ENCODE data around the gene ZNF366.

Gene ZNF366

GRCh38 chr5:72509401-72509800 is 2.2 kb upstream of the ZNF366 start:
- no peaks in the 10 kb centered on the region for H3K9me3 Mint-ChIP-seq
- H3K36me3 Mint-ChIP-seq (ENCODE audit: low read depth): no peaks in the 10 kb centered on the region
- no peak overlapping the region for H3K4me3 Mint-ChIP-seq
- H3K27ac Mint-ChIP-seq: no peak overlapping the region
- H3K27me3 Mint-ChIP-seq (ENCODE audit: low read depth): peaks cover 17% of the 10 kb centered on the region
- H3K4me1 Mint-ChIP-seq (ENCODE audit: low read depth): peaks cover 2% of the 10 kb centered on the region

- peaks cover 21% of the 10 kb centered on the region for H3K27me3 Mint-ChIP-seq (ENCODE audit: low read depth)
- no peak overlapping the region for H3K27ac Mint-ChIP-seq
- no peaks in the 10 kb centered on the region for H3K9me3 Mint-ChIP-seq
- peaks cover 2% of the 10 kb centered on the region for H3K4me1 Mint-ChIP-seq (ENCODE audit: low read depth)
- no peak overlapping the region for H3K4me3 Mint-ChIP-seq
- H3K36me3 Mint-ChIP-seq (ENCODE audit: low read depth): no peaks in the 10 kb centered on the region
Observed at GRCh38 chr5:72508241-72509170, 1.3 kb upstream of the ZNF366 start.

GRCh38 chr5:72507907-72508238 is 663 bp upstream of the ZNF366 start:
- Mint-ChIP-seq H3K36me3 (ENCODE audit: low read depth) (no peaks in the 10 kb centered on the region), H3K4me1 (ENCODE audit: low read depth) (peaks cover 2% of the 10 kb centered on the region), H3K9me3 (no peaks in the 10 kb centered on the region), H3K4me3 (no peak overlapping the region), H3K27ac (no peak overlapping the region), H3K27me3 (ENCODE audit: low read depth) (peaks cover 18% of the 10 kb centered on the region)

- Mint-ChIP-seq H3K27me3 (ENCODE audit: low read depth) (peaks cover 13% of the 10 kb centered on the region), H3K4me1 (ENCODE audit: low read depth) (peaks cover 2% of the 10 kb centered on the region), H3K4me3 (no peak overlapping the region), H3K36me3 (ENCODE audit: low read depth) (no peaks in the 10 kb centered on the region), H3K27ac (no peak overlapping the region), H3K9me3 (no peaks in the 10 kb centered on the region)
Observed at GRCh38 chr5:72506158-72506549, 1.1 kb downstream of the ZNF366 start.

DNA sequence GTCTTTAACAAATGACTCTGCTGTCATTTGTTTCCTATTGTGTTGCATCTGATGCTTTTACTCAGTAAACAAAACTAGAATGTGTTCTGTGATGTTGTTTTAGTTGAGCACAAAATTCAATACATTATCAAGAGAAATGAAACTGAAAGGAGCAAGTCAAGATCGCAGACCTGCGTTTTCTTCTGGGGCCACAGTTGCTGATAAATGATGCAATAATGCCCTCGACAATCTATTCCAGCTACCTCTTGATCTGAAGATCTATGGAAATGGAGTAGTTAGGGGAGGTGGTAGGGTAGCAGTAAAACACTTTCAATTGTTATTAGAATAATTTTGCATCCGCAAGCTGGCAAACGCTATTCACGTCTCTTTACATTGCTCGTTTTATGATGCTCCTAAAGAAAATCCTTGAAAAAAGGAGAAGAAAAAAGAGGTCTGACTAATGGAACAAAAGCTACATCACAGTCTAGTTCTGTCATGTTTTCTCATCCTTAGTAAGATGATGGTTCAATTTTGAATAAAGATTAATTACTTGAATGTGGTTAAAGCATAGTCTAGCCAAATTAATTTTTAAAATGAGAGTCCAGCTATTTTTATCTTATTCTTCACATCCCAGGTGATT is 1.6 kb downstream of the ZNF366 start:
- Mint-ChIP-seq H3K27me3 (ENCODE audit: low read depth) (peaks cover 13% of the 10 kb centered on the region), H3K27ac (peak overlapping the region; percentile 36), H3K4me3 (no peak overlapping the region), H3K36me3 (ENCODE audit: low read depth) (no peaks in the 10 kb centered on the region), H3K4me1 (ENCODE audit: low read depth) (peaks cover 2% of the 10 kb centered on the region), H3K9me3 (no peaks in the 10 kb centered on the region)

- H3K4me1 Mint-ChIP-seq (ENCODE audit: low read depth): peaks cover 2% of the 10 kb centered on the region
- H3K27me3 Mint-ChIP-seq (ENCODE audit: low read depth): peaks cover 13% of the 10 kb centered on the region
- no peaks in the 10 kb centered on the region for H3K9me3 Mint-ChIP-seq
Observed at GRCh38 chr5:72505016-72505415, 2.2 kb downstream of the ZNF366 start.

GRCh38 chr5:72503888-72504491 is 3.2 kb downstream of the ZNF366 start:
- no peak overlapping the region for H3K4me3 Mint-ChIP-seq
- peaks cover 2% of the 10 kb centered on the region for H3K4me1 Mint-ChIP-seq (ENCODE audit: low read depth)
- peaks cover 13% of the 10 kb centered on the region for H3K27me3 Mint-ChIP-seq (ENCODE audit: low read depth)
- no peak overlapping the region for H3K27ac Mint-ChIP-seq
- H3K36me3 Mint-ChIP-seq (ENCODE audit: low read depth): no peaks in the 10 kb centered on the region
- H3K9me3 Mint-ChIP-seq: no peaks in the 10 kb centered on the region

More at GRCh38 chr5:72505016-72505415, 2.2 kb downstream of the ZNF366 start:
- Mint-ChIP-seq H3K36me3 (ENCODE audit: low read depth) (no peaks in the 10 kb centered on the region), H3K27ac (no peak overlapping the region), H3K4me3 (no peak overlapping the region)

- Mint-ChIP-seq H3K36me3 (ENCODE audit: low read depth) (no peaks in the 10 kb centered on the region), H3K4me1 (ENCODE audit: low read depth) (peaks cover 2% of the 10 kb centered on the region), H3K27ac (no peak overlapping the region)
Observed at GRCh38 chr5:72501488-72501887, 5.7 kb downstream of the ZNF366 start.

DNA sequence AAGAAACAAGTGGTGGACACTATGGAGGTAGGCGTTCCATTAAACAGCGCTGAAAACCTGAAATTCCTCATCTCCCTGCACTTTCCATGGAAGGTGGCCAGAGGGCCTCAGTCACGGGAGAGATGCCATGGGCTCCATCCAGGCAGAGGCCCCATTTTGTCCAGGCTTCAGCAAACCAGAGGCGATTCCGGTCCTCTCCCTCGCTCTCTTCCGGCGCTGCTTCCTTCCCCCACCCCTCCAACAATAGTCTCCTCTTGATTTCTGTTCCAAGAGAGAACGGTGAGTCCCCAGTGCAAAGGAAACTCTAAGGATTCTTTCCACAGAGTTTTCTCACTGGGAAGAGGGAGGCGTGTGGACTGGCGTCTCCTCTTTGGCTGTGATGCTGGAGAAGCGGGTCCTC is 7.5 kb downstream of the ZNF366 start:
- H3K4me1 Mint-ChIP-seq (ENCODE audit: low read depth): no peaks in the 10 kb centered on the region
- H3K27ac Mint-ChIP-seq: no peak overlapping the region
- H3K36me3 Mint-ChIP-seq (ENCODE audit: low read depth): no peaks in the 10 kb centered on the region
- H3K4me3 Mint-ChIP-seq: no peak overlapping the region
- H3K9me3 Mint-ChIP-seq: no peaks in the 10 kb centered on the region
- peaks cover 10% of the 10 kb centered on the region for H3K27me3 Mint-ChIP-seq (ENCODE audit: low read depth)

More at GRCh38 chr5:72501488-72501887, 5.7 kb downstream of the ZNF366 start:
- Mint-ChIP-seq H3K9me3 (no peaks in the 10 kb centered on the region), H3K27me3 (ENCODE audit: low read depth) (peaks cover 13% of the 10 kb centered on the region), H3K4me3 (no peak overlapping the region)

DNA sequence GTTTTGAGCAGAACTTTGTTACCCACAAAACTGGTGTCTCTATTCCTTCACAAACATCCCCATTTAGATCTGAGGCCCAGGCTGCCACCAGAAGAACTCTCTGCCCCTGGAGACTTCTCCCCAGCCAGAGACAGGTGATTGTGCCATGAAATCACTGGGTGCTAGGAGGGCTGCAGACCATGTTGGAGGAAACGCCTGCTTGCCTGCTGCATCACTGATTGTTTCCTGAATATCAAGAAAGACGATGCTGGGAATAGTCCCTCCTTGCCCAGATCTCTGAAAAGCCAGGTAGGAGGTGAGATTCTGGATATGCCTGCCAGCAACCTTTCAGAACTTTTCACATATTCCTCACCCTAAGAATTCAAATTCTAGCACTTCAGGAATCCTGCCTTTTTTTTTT is 8.1 kb downstream of the ZNF366 start:
- Mint-ChIP-seq H3K27me3 (ENCODE audit: low read depth) (peaks cover 10% of the 10 kb centered on the region), H3K27ac (no peak overlapping the region), H3K36me3 (ENCODE audit: low read depth) (no peaks in the 10 kb centered on the region), H3K9me3 (no peaks in the 10 kb centered on the region), H3K4me3 (no peak overlapping the region), H3K4me1 (ENCODE audit: low read depth) (no peaks in the 10 kb centered on the region)

GRCh38 chr5:72498284-72498683 is 8.9 kb downstream of the ZNF366 start:
- Mint-ChIP-seq H3K9me3 (no peaks in the 10 kb centered on the region), H3K27me3 (ENCODE audit: low read depth) (peaks cover 6% of the 10 kb centered on the region), H3K36me3 (ENCODE audit: low read depth) (no peaks in the 10 kb centered on the region), H3K27ac (no peak overlapping the region), H3K4me1 (ENCODE audit: low read depth) (no peaks in the 10 kb centered on the region), H3K4me3 (no peak overlapping the region)

DNA sequence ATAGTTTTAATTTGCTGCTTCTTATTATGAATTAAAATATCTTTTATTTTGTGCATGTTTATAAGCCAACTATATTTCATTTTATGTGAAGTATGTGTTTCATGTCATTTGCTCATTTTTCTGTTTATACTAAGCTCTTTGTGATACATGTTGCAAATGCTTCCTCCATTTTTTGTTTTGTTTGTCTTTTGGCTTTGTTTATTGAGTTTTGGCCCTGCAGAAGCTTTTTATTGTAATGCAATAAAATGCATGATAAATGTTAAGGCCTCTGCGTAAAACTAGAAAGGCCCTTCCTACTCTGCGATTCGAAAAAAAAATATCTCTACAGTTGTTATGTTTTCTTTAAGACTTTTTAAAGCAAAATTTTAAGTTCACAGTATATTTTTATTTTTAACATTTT is 9.4 kb downstream of the ZNF366 start:
- Mint-ChIP-seq H3K36me3 (ENCODE audit: low read depth) (no peaks in the 10 kb centered on the region), H3K4me1 (ENCODE audit: low read depth) (no peaks in the 10 kb centered on the region), H3K4me3 (no peak overlapping the region), H3K27me3 (ENCODE audit: low read depth) (peaks cover 6% of the 10 kb centered on the region), H3K9me3 (no peaks in the 10 kb centered on the region), H3K27ac (no peak overlapping the region)

GRCh38 chr5:72495410-72495809 is 11.8 kb downstream of the ZNF366 start:
- Mint-ChIP-seq H3K4me1 (ENCODE audit: low read depth) (no peaks in the 10 kb centered on the region), H3K27ac (no peak overlapping the region), H3K36me3 (ENCODE audit: low read depth) (no peaks in the 10 kb centered on the region), H3K4me3 (no peak overlapping the region), H3K27me3 (ENCODE audit: low read depth) (peaks cover 6% of the 10 kb centered on the region), H3K9me3 (no peaks in the 10 kb centered on the region)

DNA sequence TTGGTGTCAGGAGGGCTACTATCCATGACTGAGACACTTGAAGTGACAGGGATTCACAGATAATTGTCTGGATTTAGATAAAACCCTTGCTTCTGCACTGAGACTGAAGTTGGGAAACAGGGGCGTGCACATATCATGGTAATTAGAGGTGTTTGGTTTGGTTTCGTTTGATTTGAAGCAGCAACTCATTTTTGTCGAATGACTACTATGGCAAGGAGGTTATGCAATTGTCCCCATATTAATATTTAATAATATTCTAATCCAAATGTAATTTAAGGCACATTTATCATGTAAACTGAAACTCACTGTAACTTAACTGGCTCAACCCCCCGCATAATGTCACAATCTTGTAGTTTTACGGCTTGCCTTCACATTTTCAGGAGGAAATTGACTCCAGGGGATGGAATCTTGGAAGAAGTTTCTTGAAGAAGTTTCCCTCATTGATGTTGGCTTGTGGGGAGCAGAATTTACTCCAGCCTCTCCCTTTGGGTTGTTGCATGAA is 12.5 kb downstream of the ZNF366 start:
- Mint-ChIP-seq H3K36me3 (ENCODE audit: low read depth) (no peaks in the 10 kb centered on the region), H3K27ac (no peak overlapping the region), H3K27me3 (ENCODE audit: low read depth) (peaks cover 6% of the 10 kb centered on the region), H3K9me3 (no peaks in the 10 kb centered on the region), H3K4me3 (no peak overlapping the region), H3K4me1 (ENCODE audit: low read depth) (no peaks in the 10 kb centered on the region)

DNA sequence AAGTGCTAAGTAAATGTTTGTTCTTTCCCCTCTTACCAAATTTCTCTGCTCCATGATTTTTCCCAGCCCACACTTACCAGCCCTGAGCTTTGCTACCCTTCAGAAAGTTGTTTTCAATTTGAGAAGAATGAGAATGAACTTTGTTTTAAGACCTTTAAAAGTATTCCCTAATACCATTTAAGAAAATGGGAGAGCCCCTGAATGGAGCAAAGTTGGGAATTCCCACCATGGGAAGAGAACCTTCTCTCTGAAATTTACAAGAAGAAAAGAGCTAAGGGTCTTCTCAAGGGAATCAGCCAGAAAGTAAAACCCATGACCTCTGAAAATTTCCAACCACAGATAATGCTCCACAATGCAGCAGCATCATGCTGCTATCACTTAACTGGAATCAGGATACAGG is 17.7 kb downstream of the ZNF366 start:
- Mint-ChIP-seq H3K27me3 (ENCODE audit: low read depth) (peaks cover 4% of the 10 kb centered on the region), H3K4me1 (ENCODE audit: low read depth) (no peaks in the 10 kb centered on the region), H3K36me3 (ENCODE audit: low read depth) (no peaks in the 10 kb centered on the region), H3K27ac (no peak overlapping the region), H3K9me3 (no peaks in the 10 kb centered on the region), H3K4me3 (no peak overlapping the region)

Data from T-helper 1 cell treated with Interleukin-12 subunit alpha and Interleukin-12 subunit beta and Interleukin-4 antibody, amounts not matched to agents 30 μg/mL and 1 μg/mL, for 36 hours (primary cell).